Measurements from ENCODE around the gene CENPX. TPM values are rescaled to one million over a fixed set of nuclear protein-coding genes. Genes with fewer than 3 reads are reported as not detected.

The CENPX gene
- total and polyA plus RNA-seq, 2 experiments from 2014 or later = 58.2 to 83.2 TPM

- 96% methylated on average over 14 of the region's 14 CpGs for WGBS (ENCODE audit: low lambda C conversion rate, missing lambda C conversion rate)
- H3K9me3 ChIP-seq (ENCODE audit: low read depth) = no peaks in the 10 kb centered on the region
- H3K4me3 ChIP-seq = no peak overlapping the region
- no peak overlapping the region for H2AFZ ChIP-seq
- no peak overlapping the region for H3K27ac ChIP-seq
- TF ChIP-seq EZH2 (IDR thresholded peaks at IDR 0.05; ENCODE audit: borderline replicate concordance) (no peak), CTCF (IDR thresholded peaks at IDR 0.05; ENCODE audit: poor library complexity) (no peak), EZH2phosphoT487 (IDR thresholded peaks at IDR 0.05; ENCODE audit: low read depth, severe bottlenecking, unreplicated experiment) (no peak)
- H3K79me2 ChIP-seq = peaks cover 8% of the 10 kb centered on the region
- peaks cover 7% of the 10 kb centered on the region for H3K4me1 ChIP-seq (ENCODE audit: insufficient read depth)
- no peaks in the 10 kb centered on the region for H3K27me3 ChIP-seq
- no peaks in the 10 kb centered on the region for H3K9me2 ChIP-seq (replicated peaks; ENCODE audit: insufficient read depth)
- no peaks in the 10 kb centered on the region for H4K20me1 ChIP-seq (ENCODE audit: insufficient read depth, poor library complexity, severe bottlenecking)
- no peak for DNase-seq (ENCODE audit: low spot score)
- H3K4me2 ChIP-seq = no peak overlapping the region
- H3K36me3 ChIP-seq (replicated peaks; ENCODE audit: insufficient read depth, low read depth) = no peaks in the 10 kb centered on the region
Measured at GRCh38 chr17:82060614-82061013, 37.9 kb upstream of the CENPX start.

- Histone ChIP-seq H3K9me2 (replicated peaks; ENCODE audit: insufficient read depth) (no peaks in the 10 kb centered on the region), H3K27me3 (no peaks in the 10 kb centered on the region), H3K36me3 (replicated peaks; ENCODE audit: insufficient read depth, low read depth) (no peaks in the 10 kb centered on the region), H3K27ac (no peak overlapping the region), H3K79me2 (peaks cover 4% of the 10 kb centered on the region), H3K4me3 (no peak overlapping the region), H4K20me1 (ENCODE audit: insufficient read depth, poor library complexity, severe bottlenecking) (no peaks in the 10 kb centered on the region), H3K9me3 (ENCODE audit: low read depth) (no peaks in the 10 kb centered on the region), H3K4me1 (ENCODE audit: insufficient read depth) (peaks cover 7% of the 10 kb centered on the region), H3K4me2 (no peak overlapping the region), H2AFZ (no peak overlapping the region)
- no peak for TF ChIP-seq EZH2 (IDR thresholded peaks at IDR 0.05; ENCODE audit: borderline replicate concordance)
- TF ChIP-seq CTCF (IDR thresholded peaks at IDR 0.05; ENCODE audit: poor library complexity) = no peak
- no peak for TF ChIP-seq EZH2phosphoT487 (IDR thresholded peaks at IDR 0.05; ENCODE audit: low read depth, severe bottlenecking, unreplicated experiment)
- 89% methylated on average over 16 of the region's 16 CpGs for WGBS (ENCODE audit: low lambda C conversion rate, missing lambda C conversion rate)
- no peak for DNase-seq (ENCODE audit: low spot score)
Measured at GRCh38 chr17:82060001-82060380, 37.3 kb upstream of the CENPX start.

- no peak overlapping the region for H3K4me3 ChIP-seq
- TF ChIP-seq EZH2 (IDR thresholded peaks at IDR 0.05; ENCODE audit: borderline replicate concordance) = no peak
- TF ChIP-seq CTCF (IDR thresholded peaks at IDR 0.05; ENCODE audit: poor library complexity) = no peak
- TF ChIP-seq EZH2phosphoT487 (IDR thresholded peaks at IDR 0.05; ENCODE audit: low read depth, severe bottlenecking, unreplicated experiment) = no peak
- H4K20me1 ChIP-seq (ENCODE audit: insufficient read depth, poor library complexity, severe bottlenecking) = no peaks in the 10 kb centered on the region
- no peaks in the 10 kb centered on the region for H3K36me3 ChIP-seq (replicated peaks; ENCODE audit: insufficient read depth, low read depth)
- H2AFZ ChIP-seq = no peak overlapping the region
- WGBS (ENCODE audit: low lambda C conversion rate, missing lambda C conversion rate) = 95% methylated on average over 19 of the region's 19 CpGs
- H3K27ac ChIP-seq = no peak overlapping the region
- H3K9me3 ChIP-seq (ENCODE audit: low read depth) = no peaks in the 10 kb centered on the region
- no peaks in the 10 kb centered on the region for H3K9me2 ChIP-seq (replicated peaks; ENCODE audit: insufficient read depth)
- H3K4me2 ChIP-seq = no peak overlapping the region
- peaks cover 2% of the 10 kb centered on the region for H3K4me1 ChIP-seq (ENCODE audit: insufficient read depth)
- no peak for DNase-seq (ENCODE audit: low spot score)
- no peaks in the 10 kb centered on the region for H3K79me2 ChIP-seq
- H3K27me3 ChIP-seq = no peaks in the 10 kb centered on the region
Measured at GRCh38 chr17:82059272-82060000, 36.8 kb upstream of the CENPX start.
